ENCODE results near the gene FOXK1. TPM values are rescaled to one million over a fixed set of nuclear protein-coding genes. Genes with fewer than 3 reads are reported as not detected.

The FOXK1 gene
- total and polyA plus RNA-seq, 9 of the 15 experiments (the other 6 are each of a cell fraction or from before 2014, with no cell fraction given) = 0.32 to 45.5 (median 8.1) TPM

- TF ChIP-seq CREB3L1 (IDR thresholded peaks at IDR 0.05; ENCODE audit: borderline replicate concordance, low read depth) = 0 out of 2 replicates have a peak, but pooled peaks have one; percentile 40
- TF ChIP-seq NBN (IDR thresholded peaks at IDR 0.05; ENCODE audit: low read depth) = peak; percentile 57; the same call in 1 of the 2 replicates
- no peak for TF ChIP-seq ZNF165 (CRISPR knock-in tag; IDR thresholded peaks at IDR 0.05; ENCODE audit: borderline replicate concordance)
- no peak for TF ChIP-seq MCM7 (IDR thresholded peaks at IDR 0.05)
- TF ChIP-seq ZNF407 (IDR thresholded peaks at IDR 0.05; ENCODE audit: low read depth) = no peak
- TF ChIP-seq ZNF224 (CRISPR knock-in tag; IDR thresholded peaks at IDR 0.05) = no peak
- no peak for TF ChIP-seq ZBTB43 (CRISPR knock-in tag; IDR thresholded peaks at IDR 0.05)
- no peak for TF ChIP-seq ZSCAN29 (IDR thresholded peaks at IDR 0.05)
- peak; percentile 88 for TF ChIP-seq ARID1B (IDR thresholded peaks at IDR 0.05)
- TF ChIP-seq TEAD4 (IDR thresholded peaks at IDR 0.05; ENCODE audit: low read length) = peak; percentile 60
- no peak for TF ChIP-seq TEAD4 (CRISPR knock-in tag; IDR thresholded peaks at IDR 0.05; ENCODE audit: borderline replicate concordance)
- no peak for TF ChIP-seq PTRF (tag; IDR thresholded peaks at IDR 0.05)
- no peak for TF ChIP-seq POLR2AphosphoS2 (IDR thresholded peaks at IDR 0.05; ENCODE audit: low read length)
- peak; percentile 16; the same call in 1 of the 2 replicates for TF ChIP-seq HMBOX1 (IDR thresholded peaks at IDR 0.05)
- peak in 1 of 2 experiments; percentile 46; a peak in 2 of 4 replicates for TF ChIP-seq HDAC1 (IDR thresholded peaks at IDR 0.05)
- TF ChIP-seq HSF4 (CRISPR knock-in tag; IDR thresholded peaks at IDR 0.05; ENCODE audit: borderline replicate concordance) = no peak
Observed at GRCh38 chr7:4738711-4739527, 56.8 kb downstream of the FOXK1 start (continued).

Data from K562 (cell line).